ENCODE measurements around the gene DXO. TPM values are rescaled to one million over a fixed set of nuclear protein-coding genes. Genes with fewer than 3 reads are reported as not detected.

The DXO gene
- total RNA-seq, 4 donors from 2014 or later: 17.5 to 29.9 (median 20.9) TPM

- no peak for DNase-seq
- Histone ChIP-seq H3K9me3 (no peaks in the 10 kb centered on the region), H3K4me1 (no peaks in the 10 kb centered on the region), H3K27me3 (no peaks in the 10 kb centered on the region), H3K36me3 (no peaks in the 10 kb centered on the region), H3K4me3 (no peak overlapping the region), H3K27ac (no peak overlapping the region)
- 19 to 20% methylated on average over 1 to 5 of the region's 5 CpGs for WGBS, 2 donors (ENCODE audit: low coverage in 1 of 2)
- TF ChIP-seq POLR2AphosphoS5 (IDR thresholded peaks at IDR 0.05) (no peak), POLR2A (IDR thresholded peaks at IDR 0.05) (no peak), EP300 (IDR thresholded peaks at IDR 0.05; ENCODE audit: low read depth) (no peak), CTCF (IDR thresholded peaks at IDR 0.05) (no peak)
- in situ Hi-C loops (cut with MboI; ENCODE audit: low pct_ligation_motif_present in 1 of 4, low pct_unique_long_range_greater_than_20kb in 1 of 4, low sequenced_read_pairs in 3 of 4) (no loop called here), intact Hi-C loops (cut with DNase I; ENCODE audit: low total_unique reads) (no loop called here)
Observed at GRCh38 chr6:31922942-31923341, 49.0 kb downstream of the DXO start.

- Histone ChIP-seq H3K36me3 (no peaks in the 10 kb centered on the region), H3K27ac (no peak overlapping the region), H3K27me3 (no peaks in the 10 kb centered on the region), H3K4me3 (no peak overlapping the region), H3K9me3 (no peaks in the 10 kb centered on the region), H3K4me1 (no peaks in the 10 kb centered on the region)
- TF ChIP-seq EP300 (IDR thresholded peaks at IDR 0.05; ENCODE audit: low read depth) (no peak), POLR2AphosphoS5 (IDR thresholded peaks at IDR 0.05) (no peak), POLR2A (IDR thresholded peaks at IDR 0.05) (no peak), CTCF (IDR thresholded peaks at IDR 0.05) (no peak)
- DNase-seq: no peak
- in situ Hi-C loops (cut with MboI; ENCODE audit: low pct_ligation_motif_present in 1 of 4, low pct_unique_long_range_greater_than_20kb in 1 of 4, low sequenced_read_pairs in 3 of 4) (no loop called here), intact Hi-C loops (cut with DNase I; ENCODE audit: low total_unique reads) (no loop called here)
- 73% methylated on average over 2 of the region's 2 CpGs; no CpG with 5 or more reads in 1 of the 2 donors for WGBS, 2 donors (ENCODE audit: low coverage in 1 of 2)
Observed at GRCh38 chr6:31920811-31921210, 51.1 kb downstream of the DXO start.

Small RNA genes within 50 kb of the gene (small RNA-seq; reads per million reads assigned to genes)
- gene AL645922.1: 0 reads per million in 4 donors

Other genes with a start within 250 kb of the DXO start
- under 1 TPM in 1 of 4 donors, not detected in 3; 0.16 TPM for gene MPIG6B, start 248.8 kb downstream of the DXO start, total RNA-seq
- gene DDAH2, start 242.8 kb downstream of the DXO start, total RNA-seq: 100 to 1,000 TPM in 3 of 4 donors, 10 to 100 TPM in 1; 78.3 to 148 (median 107) TPM
- gene CLIC1, start 235.6 kb downstream of the DXO start, total RNA-seq: 100 to 1,000 TPM; 253 to 375 (median 362) TPM
- gene MSH5, start 232.1 kb downstream of the DXO start, total RNA-seq: 100 to 1,000 TPM in 1 of 4 donors, 10 to 100 TPM in 3; 16.5 to 159 (median 43.9) TPM
- 10 to 100 TPM in 1 of 4 donors, 1 to 10 TPM in 1, not detected in 2; 3.3 to 11.1 TPM for gene SAPCD1, start 209.5 kb downstream of the DXO start, total RNA-seq
- gene VWA7, start 194.8 kb downstream of the DXO start, total RNA-seq: 10 to 100 TPM in 2 of 4 donors, 1 to 10 TPM in 2; 7.6 to 22.1 (median 9.6) TPM
- gene VARS1, start 176.4 kb downstream of the DXO start, total RNA-seq: 10 to 100 TPM; 18.0 to 54.7 (median 31.1) TPM
- 10 to 100 TPM; 23.5 to 43.0 (median 34.8) TPM for gene LSM2, start 165.2 kb downstream of the DXO start, total RNA-seq
- gene HSPA1L, start 156.9 kb downstream of the DXO start, total RNA-seq: under 1 TPM in 2 of 4 donors, not detected in 2; 0.64 to 0.68 TPM
- 100 to 1,000 TPM; 192 to 247 (median 221) TPM for gene HSPA1A, start 156.6 kb downstream of the DXO start, total RNA-seq
- gene HSPA1B, start 144.4 kb downstream of the DXO start, total RNA-seq: 100 to 1,000 TPM; 104 to 471 (median 278) TPM
- 10 to 100 TPM; 21.1 to 88.7 (median 65.4) TPM for gene NEU1, start 109.3 kb downstream of the DXO start, total RNA-seq
- 100 to 1,000 TPM; 149 to 734 (median 395) TPM for gene SLC44A4, start 93.1 kb downstream of the DXO start, total RNA-seq
- 10 to 100 TPM; 25.9 to 33.3 (median 27.9) TPM for gene EHMT2, start 74.4 kb downstream of the DXO start, total RNA-seq
- gene ZBTB12, start 70.1 kb downstream of the DXO start, total RNA-seq: 1 to 10 TPM in 1 of 4 donors, under 1 TPM in 3; 0.14 to 1.3 (median 0.77) TPM
- 1 to 10 TPM; 4.6 to 9.4 (median 7.5) TPM for gene C2, start 44.4 kb downstream of the DXO start, total RNA-seq
- 10 to 100 TPM in 3 of 4 donors, 1 to 10 TPM in 1; 9.0 to 59.7 (median 39.6) TPM for gene CFB, start 26.0 kb downstream of the DXO start, total RNA-seq
- gene NELFE, start 13.2 kb downstream of the DXO start, total RNA-seq: 100 to 1,000 TPM in 1 of 4 donors, 10 to 100 TPM in 3; 59.2 to 114 (median 88.0) TPM
- gene SKIC2, start 13.0 kb downstream of the DXO start, total RNA-seq: 100 to 1,000 TPM in 1 of 4 donors, 10 to 100 TPM in 3; 52.8 to 173 (median 71.3) TPM
- 100 to 1,000 TPM in 1 of 4 donors, 10 to 100 TPM in 3; 16.9 to 210 (median 33.6) TPM for gene C4A, start 9.9 kb upstream of the DXO start, total RNA-seq
- 100 to 1,000 TPM in 1 of 4 donors, 10 to 100 TPM in 3; 20.3 to 137 (median 64.0) TPM for gene C4B, start 42.7 kb upstream of the DXO start, total RNA-seq
- gene CYP21A2, start 66.3 kb upstream of the DXO start, total RNA-seq: under 1 TPM in 3 of 4 donors, not detected in 1; 0.27 to 0.64 (median 0.40) TPM
- gene TNXB, start 137.2 kb upstream of the DXO start, total RNA-seq: 100 to 1,000 TPM in 1 of 4 donors, 10 to 100 TPM in 3; 47.7 to 205 (median 66.2) TPM
- 100 to 1,000 TPM in 2 of 4 donors, 10 to 100 TPM in 2; 59.0 to 139 (median 98.5) TPM for gene ATF6B, start 156.1 kb upstream of the DXO start, total RNA-seq
- 1 to 10 TPM in 2 of 4 donors, not detected in 2; 3.0 to 3.3 TPM for gene FKBPL, start 158.2 kb upstream of the DXO start, total RNA-seq
- gene PRRT1, start 179.8 kb upstream of the DXO start, total RNA-seq: 1 to 10 TPM in 2 of 4 donors, not detected in 2; 2.4 to 2.7 TPM
- gene PPT2, start 182.0 kb upstream of the DXO start, total RNA-seq: 10 to 100 TPM; 13.1 to 80.0 (median 28.1) TPM
- gene EGFL8, start 192.5 kb upstream of the DXO start, total RNA-seq: 10 to 100 TPM in 3 of 4 donors, 1 to 10 TPM in 1; 2.6 to 79.4 (median 16.2) TPM
- gene AGPAT1, start 203.9 kb upstream of the DXO start, total RNA-seq: 10 to 100 TPM; 17.9 to 67.2 (median 50.1) TPM
- gene RNF5, start 206.3 kb upstream of the DXO start, total RNA-seq: 100 to 1,000 TPM in 3 of 4 donors, 10 to 100 TPM in 1; 36.0 to 212 (median 120) TPM
- gene AGER, start 212.1 kb upstream of the DXO start, total RNA-seq: 1 to 10 TPM; 1.1 to 9.0 (median 2.7) TPM
- gene PBX2, start 218.1 kb upstream of the DXO start, total RNA-seq: 10 to 100 TPM; 34.4 to 87.5 (median 41.3) TPM
- 1 to 10 TPM in 3 of 4 donors, under 1 TPM in 1; 1.00 to 8.6 (median 6.7) TPM for gene GPSM3, start 220.5 kb upstream of the DXO start, total RNA-seq